Colonic mucosa (tissue), 4 donors: ENCODE measurements around the gene FEV. TPM values are rescaled to one million over a fixed set of nuclear protein-coding genes. Genes with fewer than 3 reads are reported as not detected.

Source experiments
- DNase-seq: peaks from one replicate; pipeline ENCODE4 v3.0.0-alpha.2; 2020
- H3K27ac ChIP-seq: fragments of 200-600 bp; one replicate; pipeline ENCODE4 v1.8.0; 2021
- H3K27me3 ChIP-seq: fragments of 200-600 bp; one replicate; pipeline ENCODE4 v1.8.0; 2021
- H3K36me3 ChIP-seq: fragments of 200-600 bp; one replicate; pipeline ENCODE4 v1.8.0; 2021
- H3K4me1 ChIP-seq: fragments of 200-600 bp; one replicate; pipeline ENCODE4 v1.8.0; 2021; ENCODE audit warnings: mild to moderate bottlenecking
- H3K4me3 ChIP-seq: fragments of 200-600 bp; one replicate; pipeline ENCODE4 v1.8.0; 2021
- H3K9ac ChIP-seq, 2 donors: one replicate each; pipeline ENCODE4 v1.7.0; 2013; ENCODE audit warnings: control low read depth in 2 of 2, low read depth in 2 of 2, low read length in 2 of 2
- H3K9me3 ChIP-seq: fragments of 200-600 bp; one replicate; pipeline ENCODE4 v1.8.0; 2021
- intact Hi-C: fragments of 100-400 bp; cut with DNase I; formaldehyde crosslinking; loops from one replicate; pipeline ENCODE4 v1.14.1; 2022
- total RNA-seq, 2 donors: library from RNA; stranded (reverse); fragmentation: NEBNext Ultra II Directional in 1 of 2; extraction: Animal tissue kit (Norgen Biotek cat#: 25700) in 1 of 2; gene quantifications; one replicate each; pipeline ENCODE4 v1.2.1, GENCODE V29; 2021
- TF ChIP-seq, protein P1 (sequence below): fragments of 200-600 bp; IDR thresholded peaks from one replicate; pipeline ENCODE4 v1.8.0; 2022; ENCODE audit warnings: antibody characterized with exemption, mild to moderate bottlenecking
- donor health status: healthy.
- donor health status: DM: no; HTN: no; CAD: no.
- donor health status: DM: no; HTN: no; CAD: no.

Gene FEV
- total RNA-seq, 2 donors from 2014 or later = 2.9 to 6.5 TPM

DNA sequence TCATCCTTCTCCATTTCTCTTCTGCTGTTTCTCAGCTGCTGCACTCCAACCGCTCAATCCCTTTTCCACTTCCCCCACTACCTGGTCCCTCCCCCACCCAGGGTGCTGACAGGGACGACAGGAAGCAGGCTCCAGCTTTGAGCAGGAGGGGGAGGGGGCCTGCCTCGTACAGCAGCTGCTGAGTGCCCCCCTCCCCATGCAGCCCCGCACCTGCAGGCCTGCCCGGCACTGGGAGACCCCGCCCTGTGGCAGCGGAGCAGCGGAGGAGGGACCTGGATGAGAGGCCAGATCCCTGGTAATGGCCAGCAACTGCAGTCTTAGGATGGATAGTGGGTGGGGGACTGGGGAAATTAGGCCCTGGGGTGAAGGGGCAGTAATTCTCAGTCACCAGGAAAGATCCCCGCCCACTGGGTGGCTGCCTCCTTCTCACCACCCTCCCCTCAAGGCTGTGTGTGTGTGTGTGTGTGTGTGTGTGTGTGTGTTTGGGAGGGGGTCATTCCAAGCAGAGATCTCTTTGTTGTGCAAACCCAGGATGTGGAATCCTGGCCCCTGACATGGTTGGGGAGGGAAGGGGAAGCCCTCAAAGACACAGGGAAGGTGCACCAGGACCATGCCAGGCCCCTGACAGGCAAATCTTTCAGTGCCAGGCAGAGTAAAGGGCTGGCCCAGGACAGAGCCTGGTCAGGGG, 15.0 kb upstream of the FEV start:
- Histone ChIP-seq H3K4me1 (peaks cover 3% of the 10 kb centered on the region), H3K9me3 (no peaks in the 10 kb centered on the region), H3K36me3 (no peaks in the 10 kb centered on the region), H3K27me3 (peaks cover 31% of the 10 kb centered on the region), H3K4me3 (peak overlapping the region; percentile 48), H3K9ac (peak overlapping the region in 1 of 2 donors; percentile 52), H3K27ac (peak overlapping the region; percentile 79)
- intact Hi-C loops = no loop called here
- DNase-seq = peak; percentile 41
- TF ChIP-seq, protein P1, sequence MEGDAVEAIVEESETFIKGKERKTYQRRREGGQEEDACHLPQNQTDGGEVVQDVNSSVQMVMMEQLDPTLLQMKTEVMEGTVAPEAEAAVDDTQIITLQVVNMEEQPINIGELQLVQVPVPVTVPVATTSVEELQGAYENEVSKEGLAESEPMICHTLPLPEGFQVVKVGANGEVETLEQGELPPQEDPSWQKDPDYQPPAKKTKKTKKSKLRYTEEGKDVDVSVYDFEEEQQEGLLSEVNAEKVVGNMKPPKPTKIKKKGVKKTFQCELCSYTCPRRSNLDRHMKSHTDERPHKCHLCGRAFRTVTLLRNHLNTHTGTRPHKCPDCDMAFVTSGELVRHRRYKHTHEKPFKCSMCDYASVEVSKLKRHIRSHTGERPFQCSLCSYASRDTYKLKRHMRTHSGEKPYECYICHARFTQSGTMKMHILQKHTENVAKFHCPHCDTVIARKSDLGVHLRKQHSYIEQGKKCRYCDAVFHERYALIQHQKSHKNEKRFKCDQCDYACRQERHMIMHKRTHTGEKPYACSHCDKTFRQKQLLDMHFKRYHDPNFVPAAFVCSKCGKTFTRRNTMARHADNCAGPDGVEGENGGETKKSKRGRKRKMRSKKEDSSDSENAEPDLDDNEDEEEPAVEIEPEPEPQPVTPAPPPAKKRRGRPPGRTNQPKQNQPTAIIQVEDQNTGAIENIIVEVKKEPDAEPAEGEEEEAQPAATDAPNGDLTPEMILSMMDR = no peak

DNA sequence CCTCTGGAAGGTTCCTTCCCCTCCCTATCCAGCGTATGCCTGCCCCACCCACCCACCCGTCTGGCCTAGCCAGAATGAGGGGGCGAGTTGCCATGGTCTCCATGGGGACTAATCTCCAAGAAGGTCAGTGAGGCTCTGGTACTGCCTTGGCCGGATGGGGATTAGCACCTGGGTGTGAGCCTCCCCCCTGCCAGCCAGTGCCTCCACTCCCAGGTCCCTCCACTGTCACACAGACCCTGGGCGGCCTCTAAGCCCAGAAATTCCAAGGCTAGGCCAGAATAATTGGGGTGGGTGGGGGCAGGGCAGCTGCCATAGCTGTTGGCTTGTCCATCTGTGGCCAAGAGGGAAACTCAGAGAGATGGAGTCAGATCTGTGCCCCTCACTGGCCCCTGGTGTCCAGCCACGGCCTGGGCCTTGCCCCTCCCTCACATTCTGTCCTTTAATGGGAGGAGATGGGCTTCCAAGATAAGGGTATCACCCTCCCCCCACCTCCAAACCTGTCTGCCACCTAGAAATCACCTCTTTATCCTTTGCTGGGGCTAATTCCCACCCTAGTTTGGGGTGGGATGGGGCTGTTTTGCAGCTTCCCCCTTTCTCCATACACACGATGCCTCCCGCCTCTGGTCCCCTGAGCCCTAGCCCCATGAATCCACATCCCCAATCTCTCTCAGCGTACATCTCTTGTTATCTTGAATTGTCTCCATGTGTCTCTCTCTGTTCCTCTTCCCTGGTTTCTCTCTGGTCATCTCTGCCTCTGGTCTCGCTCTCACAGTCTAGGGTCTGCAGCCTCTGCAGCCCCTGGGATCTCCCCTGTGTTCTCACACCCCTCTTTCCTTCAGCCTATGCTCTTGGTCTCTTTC, 14.3 kb upstream of the FEV start:
- H3K9me3 ChIP-seq = no peaks in the 10 kb centered on the region
- peaks cover 3% of the 10 kb centered on the region for H3K4me1 ChIP-seq
- H3K36me3 ChIP-seq = no peaks in the 10 kb centered on the region
- peak overlapping the region in 1 of 2 donors; percentile 42 for H3K9ac ChIP-seq
- H3K4me3 ChIP-seq = no peak overlapping the region
- DNase-seq = no peak
- peak overlapping the region; percentile 47 for H3K27ac ChIP-seq
- intact Hi-C loops = no loop called here
- H3K27me3 ChIP-seq = peaks cover 37% of the 10 kb centered on the region
- TF ChIP-seq, protein P1 = no peak

DNA sequence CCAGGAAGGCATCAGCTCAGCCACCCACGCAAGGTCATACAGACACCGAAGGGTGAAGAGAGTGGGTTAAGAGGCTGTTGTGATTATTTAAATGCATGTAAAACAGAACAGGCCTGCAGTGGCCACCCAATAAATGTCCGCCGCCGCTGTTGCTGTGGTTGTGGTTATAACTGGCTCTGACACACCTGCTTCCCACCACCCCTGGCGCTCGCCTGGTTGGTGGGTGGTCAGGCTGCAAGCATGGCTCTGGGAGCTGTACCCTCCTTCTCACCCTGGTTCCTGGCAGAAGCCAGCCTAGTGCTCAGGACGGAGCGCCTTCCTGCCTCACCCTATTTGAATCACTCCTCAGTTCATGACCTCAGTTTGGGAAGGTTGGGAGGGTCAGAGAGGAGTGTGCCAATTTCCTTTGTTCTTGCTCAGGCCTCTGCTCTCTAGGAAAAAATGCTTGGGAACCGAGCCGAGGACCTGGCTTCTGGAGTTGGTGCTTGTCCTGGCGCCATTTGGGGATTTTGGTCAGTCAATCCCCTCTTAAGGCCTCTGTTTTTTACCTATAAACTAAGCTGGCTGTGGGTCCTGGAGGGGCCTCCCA, 13.5 kb upstream of the FEV start:
- no peak overlapping the region for H3K4me3 ChIP-seq
- no peak overlapping the region for H3K9ac ChIP-seq
- TF ChIP-seq, protein P1 = no peak
- DNase-seq = no peak
- peaks cover 9% of the 10 kb centered on the region for H3K4me1 ChIP-seq
- H3K27me3 ChIP-seq = peaks cover 44% of the 10 kb centered on the region
- no peak overlapping the region for H3K27ac ChIP-seq
- H3K9me3 ChIP-seq = no peaks in the 10 kb centered on the region
- H3K36me3 ChIP-seq = no peaks in the 10 kb centered on the region
- intact Hi-C loops = no loop called here

DNA sequence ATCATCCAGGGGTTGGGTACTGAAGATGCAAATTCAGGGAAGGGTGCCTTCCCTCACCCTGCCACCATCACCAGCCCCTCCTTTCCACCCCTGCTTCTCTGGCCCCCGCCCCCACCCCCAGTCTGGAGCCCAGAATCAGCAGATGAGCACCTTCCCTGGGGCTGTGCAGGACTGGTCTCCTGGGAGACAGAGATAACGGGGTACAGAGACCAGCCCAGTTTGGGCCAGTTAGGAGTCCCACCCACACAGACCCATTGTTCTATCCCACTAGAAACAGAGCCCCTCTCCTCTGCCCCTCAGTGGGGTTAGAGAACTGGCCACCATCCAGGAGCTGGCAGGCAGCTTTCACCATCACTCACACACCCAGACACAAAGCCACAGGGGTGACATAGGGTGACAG, 12.7 kb upstream of the FEV start:
- Histone ChIP-seq H3K4me3 (no peak overlapping the region), H3K9ac (no peak overlapping the region), H3K4me1 (peaks cover 15% of the 10 kb centered on the region), H3K27me3 (peaks cover 44% of the 10 kb centered on the region), H3K36me3 (no peaks in the 10 kb centered on the region), H3K27ac (no peak overlapping the region), H3K9me3 (no peaks in the 10 kb centered on the region)
- DNase-seq = no peak
- intact Hi-C loops = no loop called here
- TF ChIP-seq, protein P1 = no peak

DNA sequence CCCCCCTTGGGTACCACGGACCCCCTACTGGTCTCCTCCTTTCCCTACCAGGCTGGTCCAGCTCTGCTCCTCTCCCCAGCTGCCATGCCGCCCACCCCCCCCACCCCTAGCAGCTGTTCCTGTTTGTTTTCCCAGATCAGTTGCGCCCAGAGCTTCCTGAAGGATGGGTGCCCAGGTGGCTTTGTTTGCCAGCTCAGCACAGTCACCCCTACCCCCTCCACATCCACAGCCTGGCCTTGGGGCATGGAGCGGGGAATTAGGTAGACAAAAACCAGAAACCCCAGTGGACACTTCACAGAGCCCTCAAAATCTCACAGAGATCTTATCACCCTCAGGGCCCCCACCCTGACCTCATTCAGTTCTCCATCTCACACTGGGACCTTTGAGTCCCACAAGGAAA, 12.0 kb upstream of the FEV start:
- Histone ChIP-seq H3K9ac (peak overlapping the region in 1 of 2 donors; percentile 1), H3K4me3 (no peak overlapping the region), H3K27ac (peak overlapping the region; percentile 50), H3K27me3 (peaks cover 45% of the 10 kb centered on the region), H3K36me3 (no peaks in the 10 kb centered on the region), H3K9me3 (no peaks in the 10 kb centered on the region), H3K4me1 (peaks cover 15% of the 10 kb centered on the region)
- DNase-seq = peak; percentile 46
- intact Hi-C loops = no loop called here
- TF ChIP-seq, protein P1 = no peak
